GM18870 (cell line): Measurements from ENCODE around the gene FRAT2.
A peak's percentile ranks its signal among the peaks of the same experiment; 100 is the strongest.
"Not testable (repeated sequence)": the region's sequence is repeated elsewhere in the genome, so short reads cannot be mapped to it uniquely, and the experiment has no call there.

Experiments
- ATAC-seq: cut with Tn5 transposase; IDR thresholded peaks from one replicate; pipeline ENCODE4 v1.9.1; 2021; ENCODE audit warnings: moderate library complexity; ENCODE audit not compliant: unreplicated experiment

The FRAT2 gene

DNA sequence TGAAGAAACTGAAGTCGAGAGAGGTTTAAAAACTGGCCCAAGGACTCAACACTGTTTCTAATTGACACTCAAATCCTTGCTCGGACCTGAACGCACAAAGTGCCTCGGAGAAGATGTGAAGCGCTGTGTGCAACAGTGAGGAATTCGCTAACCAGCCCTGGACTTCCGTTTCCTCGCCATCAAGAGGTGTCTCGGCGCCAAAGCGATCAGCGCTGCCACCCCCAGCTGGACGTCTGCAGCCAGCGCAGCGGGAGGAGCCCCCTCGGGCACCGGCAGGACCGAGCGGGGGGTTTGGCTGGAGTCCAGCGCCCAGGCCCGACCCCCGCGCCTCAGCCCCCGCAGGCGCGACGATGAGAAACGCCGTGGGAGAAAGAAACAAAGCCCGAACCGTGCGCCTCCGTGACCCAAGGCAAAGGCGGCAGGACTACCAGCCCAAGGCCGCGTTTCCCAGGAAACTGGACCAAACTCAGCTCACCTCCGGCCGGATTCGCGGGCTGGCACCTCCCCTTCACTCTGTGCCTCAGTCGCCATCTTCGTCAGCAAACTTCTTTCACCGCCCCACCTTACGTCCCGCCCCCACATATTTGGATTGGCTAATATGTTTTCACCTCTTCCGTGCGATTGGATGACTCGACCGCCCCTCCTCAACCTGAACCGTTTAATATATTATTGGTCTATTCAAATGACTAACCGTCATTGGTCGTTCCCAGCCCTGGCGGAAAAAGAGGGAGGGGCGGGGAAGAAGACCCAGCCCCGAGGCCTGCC, 42.2 kb downstream of the FRAT2 start, which contains the start of gene ARHGAP19:
Gene ARHGAP19, minus strand, starts transcription at position 541 of the 765 bp plus-strand sequence. Its CDS starts 10 bp downstream, at position 531.
- ATAC-seq, result peak; percentile 97

- ATAC-seq, result no peak
Measured at GRCh38 chr10:97291357-97292096, 43.0 kb downstream of the FRAT2 start.

DNA sequence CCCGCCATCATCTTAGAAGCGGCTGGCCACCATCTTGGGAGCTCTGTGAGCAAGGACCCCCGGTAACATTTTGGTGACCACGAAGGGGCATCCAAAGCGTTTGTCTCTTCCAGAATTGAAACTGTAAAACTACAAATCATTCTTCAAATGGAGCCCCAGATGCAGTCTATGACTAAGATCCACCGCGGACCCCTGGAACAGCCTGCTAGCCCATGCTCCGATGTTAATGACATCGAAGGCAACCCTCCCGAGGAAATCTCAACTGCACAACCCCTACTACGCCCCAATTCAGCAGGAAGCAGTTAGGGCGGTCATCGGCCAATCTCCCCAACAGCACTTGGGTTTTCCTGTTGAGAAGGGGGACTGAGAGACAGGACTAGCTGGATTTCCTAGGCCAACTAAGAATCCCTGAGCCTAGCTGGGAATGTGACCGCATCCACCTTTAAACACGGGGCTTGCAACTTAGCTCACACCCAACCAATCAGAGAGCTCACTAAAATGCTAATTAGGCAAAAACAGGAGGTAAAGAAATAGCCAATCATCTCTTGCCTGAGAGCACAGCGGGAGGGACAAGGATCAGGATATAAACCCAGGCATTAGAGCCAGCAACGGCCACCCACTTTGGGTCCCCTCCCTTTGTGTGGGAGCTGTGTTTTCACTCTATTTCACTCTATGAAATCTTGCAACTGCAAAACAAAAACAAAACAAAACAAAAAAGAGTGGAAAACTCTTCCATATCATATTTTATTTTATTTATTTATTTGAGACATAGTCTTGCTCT, 43.8 kb downstream of the FRAT2 start:
- ATAC-seq, result not testable (repeated sequence)

GRCh38 chr10:97290076-97290475, 44.5 kb downstream of the FRAT2 start:
- ATAC-seq, result not testable (repeated sequence)
